WTC11 (cell line): ENCODE data around the gene RNASE4. TPM values are rescaled to one million over a fixed set of nuclear protein-coding genes. Genes with fewer than 3 reads are reported as not detected.

Experiments used
- ATAC-seq: fragments of 200-7000 bp; cut with Tn5 transposase; 2 replicates; pipeline ENCODE4 v1.10.0; 2021; ENCODE audit warnings: mild to moderate bottlenecking, moderate library complexity
- CTCF ChIA-PET: fragments of 300-600 bp; sonication (Branson Sonifier 250); formaldehyde crosslinking; loops from one replicate; lab custom pipeline; 2021; ENCODE audit warnings: antibody characterized with exemption; lab: Charles Lee
- POLR2A ChIA-PET: fragments of 350-600 bp; sonication (Branson Sonifier 250); formaldehyde crosslinking; loops from one replicate; lab custom pipeline; 2021; ENCODE audit warnings: antibody characterized with exemption; lab: Charles Lee
- DNase-seq: peaks from one replicate; pipeline ENCODE4 v3.0.0; 2021; ENCODE audit warnings: low spot score
- H3K27ac Mint-ChIP-seq: 2 replicates; pipeline ENCODE4 v1.8.0; 2021; ENCODE audit warnings: mixed read lengths
- H3K27me3 Mint-ChIP-seq: 2 replicates; pipeline ENCODE4 v1.8.0; 2021; ENCODE audit warnings: low read depth, mild to moderate bottlenecking, moderate library complexity, mixed read lengths
- H3K36me3 Mint-ChIP-seq: 2 replicates; pipeline ENCODE4 v1.8.0; 2021; ENCODE audit warnings: mixed read lengths
- H3K4me1 Mint-ChIP-seq: 2 replicates; pipeline ENCODE4 v1.8.0; 2022; ENCODE audit warnings: mixed read lengths
- H3K4me3 Mint-ChIP-seq: 2 replicates; pipeline ENCODE4 v1.8.0; 2021; ENCODE audit warnings: mild to moderate bottlenecking, moderate library complexity, mixed read lengths
- H3K9me3 Mint-ChIP-seq: 2 replicates; pipeline ENCODE4 v1.8.0; 2021; ENCODE audit warnings: mixed read lengths
- CREM ChIP-seq: sonication (generic); formaldehyde crosslinking; IDR thresholded peaks from 2 replicates; pipeline ENCODE4 v1.8.1; 2022; ENCODE audit warnings: mild to moderate bottlenecking, missing genetic modification reagents, moderate library complexity
- ELF4 ChIP-seq: sonication (generic); formaldehyde crosslinking; IDR thresholded peaks from 2 replicates; pipeline ENCODE4 v1.8.1; 2022; ENCODE audit warnings: low read depth, mild to moderate bottlenecking, moderate library complexity, missing genetic modification reagents
- ETV6 ChIP-seq: sonication (generic); formaldehyde crosslinking; IDR thresholded peaks from 2 replicates; pipeline ENCODE4 v1.8.1; 2022; ENCODE audit warnings: mild to moderate bottlenecking, missing genetic modification reagents
- FOXP1 ChIP-seq: sonication (generic); formaldehyde crosslinking; IDR thresholded peaks from 2 replicates; pipeline ENCODE4 v1.8.0; 2022; ENCODE audit warnings: missing genetic modification reagents, mild to moderate bottlenecking, moderate library complexity, borderline replicate concordance
- GABPB1 ChIP-seq: sonication (generic); formaldehyde crosslinking; IDR thresholded peaks from 2 replicates; pipeline ENCODE4 v1.8.1; 2023; ENCODE audit warnings: mild to moderate bottlenecking, missing genetic modification reagents
- NFATC4 ChIP-seq: fragments of 250-450 bp; sonication (Bioruptor Pico); IDR thresholded peaks from 2 replicates; pipeline ENCODE4 v1.9.0; 2021; ENCODE audit warnings: mild to moderate bottlenecking
- NFE2L1 ChIP-seq: sonication (generic); formaldehyde crosslinking; IDR thresholded peaks from 2 replicates; pipeline ENCODE4 v1.8.1; 2023; ENCODE audit warnings: missing genetic modification reagents
- NFYB ChIP-seq: sonication (generic); formaldehyde crosslinking; conservative IDR thresholded peaks from 2 replicates; pipeline ENCODE4 v1.8.0; 2022; ENCODE audit warnings: low read depth, missing genetic modification reagents
- NR3C1 ChIP-seq: sonication (generic); formaldehyde crosslinking; conservative IDR thresholded peaks from 2 replicates; pipeline ENCODE4 v1.8.1; 2023; ENCODE audit warnings: low read depth, mild to moderate bottlenecking, missing genetic modification reagents
- OVOL2 ChIP-seq: fragments of 250-450 bp; sonication (Bioruptor Pico); IDR thresholded peaks from 2 replicates; pipeline ENCODE4 v1.9.0; 2021; ENCODE audit warnings: mild to moderate bottlenecking, borderline replicate concordance
- PRRX2 ChIP-seq: fragments of 250-450 bp; sonication (Bioruptor Pico); IDR thresholded peaks from 2 replicates; pipeline ENCODE4 v1.8.0; 2021; ENCODE audit warnings: mild to moderate bottlenecking
- TEAD1 ChIP-seq: sonication (generic); formaldehyde crosslinking; IDR thresholded peaks from 2 replicates; pipeline ENCODE4 v1.8.0; 2022; ENCODE audit warnings: mild to moderate bottlenecking, missing genetic modification reagents
- TEAD4 ChIP-seq: sonication (generic); formaldehyde crosslinking; IDR thresholded peaks from 2 replicates; pipeline ENCODE4 v1.8.0; 2022; ENCODE audit warnings: mild to moderate bottlenecking, missing genetic modification reagents
- ZMAT4 ChIP-seq: fragments of 250-450 bp; sonication (Bioruptor Pico); IDR thresholded peaks from 2 replicates; pipeline ENCODE4 v1.9.0; 2021; ENCODE audit warnings: mild to moderate bottlenecking
- ZNF121 ChIP-seq: sonication (generic); formaldehyde crosslinking; IDR thresholded peaks from 2 replicates; pipeline ENCODE4 v1.8.0; 2023; ENCODE audit warnings: missing genetic modification reagents
- ZNF317 ChIP-seq: sonication (generic); formaldehyde crosslinking; IDR thresholded peaks from 2 replicates; pipeline ENCODE4 v1.8.1; 2023; ENCODE audit warnings: low read depth, mild to moderate bottlenecking, moderate library complexity, missing genetic modification reagents, borderline replicate concordance
- ZNF416 ChIP-seq: fragments of 250-450 bp; sonication (Bioruptor Pico); IDR thresholded peaks from 2 replicates; pipeline ENCODE4 v1.9.0; 2021; ENCODE audit warnings: mild to moderate bottlenecking, inconsistent platforms
- ZNF532 ChIP-seq: fragments of 250-450 bp; sonication (Bioruptor Pico); IDR thresholded peaks from 2 replicates; pipeline ENCODE4 v1.9.0; 2021; ENCODE audit warnings: mild to moderate bottlenecking, borderline replicate concordance
- total RNA-seq: library from RNA; stranded (reverse); gene quantifications from 3 replicates; pipeline ENCODE4 v1.2.3, GENCODE V29; 2021
- TF ChIP-seq, protein P1 (sequence below): fragments of 200-600 bp; IDR thresholded peaks from 2 replicates; pipeline ENCODE4 v1.8.0; 2022; ENCODE audit warnings: antibody characterized with exemption

The RNASE4 gene
- total RNA-seq, 1 experiment from 2014 or later, result 2.8 TPM

GRCh38 chr14:20667957-20668356 lies 16.4 kb upstream of the RNASE4 start (continued):
- TF ChIP-seq ZNF532 (CRISPR knock-in tag), result no peak
- no peak for TF ChIP-seq NR3C1 (CRISPR knock-in tag)
- no peak for TF ChIP-seq ZNF121
- TF ChIP-seq PRRX2 (CRISPR knock-in tag), result no peak
- TF ChIP-seq, all 79 proteins: peak for 0

DNA sequence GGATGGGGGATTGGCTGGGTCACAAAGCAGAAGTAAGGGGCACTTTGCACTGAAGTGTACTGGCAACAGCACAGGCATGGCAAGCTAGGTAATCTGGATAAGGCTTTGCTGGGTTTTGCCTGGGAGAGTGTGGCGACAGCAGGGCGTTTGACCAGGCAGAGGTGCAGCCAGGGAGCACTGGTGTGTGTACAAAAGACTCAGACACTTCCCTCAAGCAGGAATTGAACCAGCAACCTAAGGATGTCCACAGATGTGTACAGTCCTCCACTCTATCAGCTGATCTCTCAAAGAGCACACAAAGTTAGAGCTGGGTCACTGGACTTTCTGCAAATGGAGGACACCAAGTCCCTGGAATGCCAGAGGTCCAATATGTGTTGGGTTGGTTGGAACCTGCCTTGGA lies 15.4 kb upstream of the RNASE4 start:
- H3K9me3 Mint-ChIP-seq, result no peaks in the 10 kb centered on the region
- TF ChIP-seq NFE2L1 (CRISPR knock-in tag) (no peak), TEAD4 (CRISPR knock-in tag) (no peak), ZMAT4 (no peak), CREM (CRISPR knock-in tag) (no peak), ZNF416 (no peak), OVOL2 (CRISPR knock-in tag) (no peak), ELF4 (no peak), TEAD1 (CRISPR knock-in tag) (no peak), ZNF317 (CRISPR knock-in tag) (no peak), NFATC4 (CRISPR knock-in tag) (no peak), NFYB (no peak)
- TF ChIP-seq, protein P1, sequence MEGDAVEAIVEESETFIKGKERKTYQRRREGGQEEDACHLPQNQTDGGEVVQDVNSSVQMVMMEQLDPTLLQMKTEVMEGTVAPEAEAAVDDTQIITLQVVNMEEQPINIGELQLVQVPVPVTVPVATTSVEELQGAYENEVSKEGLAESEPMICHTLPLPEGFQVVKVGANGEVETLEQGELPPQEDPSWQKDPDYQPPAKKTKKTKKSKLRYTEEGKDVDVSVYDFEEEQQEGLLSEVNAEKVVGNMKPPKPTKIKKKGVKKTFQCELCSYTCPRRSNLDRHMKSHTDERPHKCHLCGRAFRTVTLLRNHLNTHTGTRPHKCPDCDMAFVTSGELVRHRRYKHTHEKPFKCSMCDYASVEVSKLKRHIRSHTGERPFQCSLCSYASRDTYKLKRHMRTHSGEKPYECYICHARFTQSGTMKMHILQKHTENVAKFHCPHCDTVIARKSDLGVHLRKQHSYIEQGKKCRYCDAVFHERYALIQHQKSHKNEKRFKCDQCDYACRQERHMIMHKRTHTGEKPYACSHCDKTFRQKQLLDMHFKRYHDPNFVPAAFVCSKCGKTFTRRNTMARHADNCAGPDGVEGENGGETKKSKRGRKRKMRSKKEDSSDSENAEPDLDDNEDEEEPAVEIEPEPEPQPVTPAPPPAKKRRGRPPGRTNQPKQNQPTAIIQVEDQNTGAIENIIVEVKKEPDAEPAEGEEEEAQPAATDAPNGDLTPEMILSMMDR, result no peak
- TF ChIP-seq, all 79 proteins: peak for 0
- ChIA-PET CTCF (interaction anchor here (0.8 to 4.4 kb wide), 3 partner anchors 11 to 39 kb away, joined by 3 to 17 read pairs (median 3); no protein-coding TSS in a partner anchor), POLR2A (no interaction called here)
- DNase-seq (no peak), ATAC-seq (no peak)
- peaks cover 22% of the 10 kb centered on the region for H3K27me3 Mint-ChIP-seq
- no peak overlapping the region for H3K4me3 Mint-ChIP-seq
- peaks cover 2% of the 10 kb centered on the region; the same call in 1 of the 2 replicates for H3K4me1 Mint-ChIP-seq
- H3K36me3 Mint-ChIP-seq, result no peaks in the 10 kb centered on the region
- H3K27ac Mint-ChIP-seq, result no peak overlapping the region

DNA sequence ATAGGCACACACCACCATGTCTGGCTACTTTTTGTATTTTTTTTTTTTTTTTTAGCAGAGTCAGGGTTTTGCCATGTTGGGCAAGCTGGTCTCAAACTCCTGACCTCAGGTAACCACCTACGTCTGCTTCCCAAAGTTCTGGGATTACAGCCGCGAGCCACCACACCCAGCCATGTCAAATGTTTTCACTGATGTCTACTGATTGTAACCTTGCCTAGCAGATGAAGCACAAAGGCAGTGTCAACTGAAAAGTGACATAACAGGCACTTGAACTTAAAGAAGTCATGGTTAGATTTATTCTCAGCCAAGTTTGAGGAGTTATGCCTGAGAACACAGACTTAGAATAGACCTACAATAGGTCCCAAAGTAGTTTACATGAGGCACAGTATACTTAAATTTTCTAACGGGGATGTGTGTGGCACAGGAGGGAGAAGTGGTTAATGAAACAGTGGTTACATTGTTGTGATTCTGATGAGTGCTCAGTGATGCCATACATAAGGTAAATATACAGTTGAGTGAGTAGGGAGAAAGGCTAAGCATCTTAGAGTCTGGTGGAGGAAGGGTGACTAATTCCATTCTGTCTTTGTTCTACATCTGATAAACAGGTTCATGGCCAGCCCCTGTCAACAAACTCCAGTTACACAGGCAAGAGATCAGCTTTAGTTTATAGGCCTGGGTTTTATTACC lies 12.6 kb upstream of the RNASE4 start:
- Mint-ChIP-seq H3K27ac (no peak overlapping the region), H3K27me3 (peaks cover 7% of the 10 kb centered on the region)
- DNase-seq, result no peak
- CTCF ChIA-PET, result interaction anchor here (1.0 to 4.4 kb wide), 3 partner anchors 10 to 14 kb away, joined by 3 to 17 read pairs (median 7); no protein-coding TSS in a partner anchor
- TF ChIP-seq FOXP1 (CRISPR knock-in tag) (no peak), ETV6 (CRISPR knock-in tag) (no peak), GABPB1 (CRISPR knock-in tag) (peak; percentile 39)
- TF ChIP-seq, all 79 proteins: peak for 1
- peaks cover 9% of the 10 kb centered on the region for H3K4me1 Mint-ChIP-seq
- no peaks in the 10 kb centered on the region for H3K36me3 Mint-ChIP-seq
- no peak overlapping the region for H3K4me3 Mint-ChIP-seq
- POLR2A ChIA-PET, result no interaction called here
- ATAC-seq, result no peak
- no peaks in the 10 kb centered on the region for H3K9me3 Mint-ChIP-seq
